GM19328 (cell line): ENCODE results near the gene AMPD2.

Source experiments
- ATAC-seq: cut with Tn5 transposase; IDR thresholded peaks from one replicate; pipeline ENCODE4 v1.9.1; 2021; ENCODE audit warnings: mild to moderate bottlenecking, moderate library complexity; ENCODE audit not compliant: unreplicated experiment

AMPD2 gene

GRCh38 chr1:109616391-109616790 is 3.2 kb upstream of the AMPD2 start:
- ATAC-seq, result no peak

- no peak for ATAC-seq
These were observed 2.3 kb upstream of the AMPD2 start for GRCh38 chr1:109617291-109617801.

- no peak for ATAC-seq
These were observed 719 bp upstream of the AMPD2 start for GRCh38 chr1:109618661-109619575.

- ATAC-seq, result no peak
These were observed 759 bp downstream of the AMPD2 start for GRCh38 chr1:109620401-109620791.

GRCh38 chr1:109620841-109621286 is 1.2 kb downstream of the AMPD2 start:
- ATAC-seq, result peak; percentile 68

GRCh38 chr1:109621379-109622136 is 1.9 kb downstream of the AMPD2 start:
- no peak for ATAC-seq

- ATAC-seq, result no peak
These were observed 2.7 kb downstream of the AMPD2 start for GRCh38 chr1:109622137-109622892.

GRCh38 chr1:109622895-109623294 is 3.3 kb downstream of the AMPD2 start:
- ATAC-seq, result no peak

- ATAC-seq, result no peak
These were observed 4.0 kb downstream of the AMPD2 start for GRCh38 chr1:109623601-109624161.

- ATAC-seq, result no peak
These were observed 4.8 kb downstream of the AMPD2 start for GRCh38 chr1:109624201-109625010.

GRCh38 chr1:109625176-109625575 is 5.5 kb downstream of the AMPD2 start:
- no peak for ATAC-seq

- ATAC-seq, result no peak
These were observed 6.2 kb downstream of the AMPD2 start for GRCh38 chr1:109625601-109626560.

GRCh38 chr1:109626682-109627408 is 7.2 kb downstream of the AMPD2 start:
- no peak for ATAC-seq

- no peak for ATAC-seq
These were observed 8.2 kb downstream of the AMPD2 start for GRCh38 chr1:109627692-109628399.

GRCh38 chr1:109628540-109629321 is 9.1 kb downstream of the AMPD2 start:
- ATAC-seq, result no peak

GRCh38 chr1:109629372-109630030 is 9.9 kb downstream of the AMPD2 start:
- no peak for ATAC-seq
